Inflammatory macrophage treated with lipopolysaccharide for 4 hours (primary cell): ENCODE results near the gene GALNT14.

ENCODE experiments used
- DNase-seq: peaks from one replicate; pipeline ENCODE4 v3.0.0-alpha.2; 2020

Gene GALNT14

GRCh38 chr2:31083234-31083993 lies 54.8 kb downstream of the GALNT14 start:
- DNase-seq, result no peak

GRCh38 chr2:31082002-31082401 lies 56.2 kb downstream of the GALNT14 start:
- DNase-seq, result no peak

- DNase-seq, result no peak
Observed at GRCh38 chr2:31081492-31081891, 56.7 kb downstream of the GALNT14 start.

GRCh38 chr2:31080361-31080760 lies 57.9 kb downstream of the GALNT14 start:
- DNase-seq, result no peak

- no peak for DNase-seq
Observed at GRCh38 chr2:31079665-31080064, 58.6 kb downstream of the GALNT14 start.

- no peak for DNase-seq
Observed at GRCh38 chr2:31078579-31079105, 59.6 kb downstream of the GALNT14 start.

- no peak for DNase-seq
Observed at GRCh38 chr2:31078011-31078410, 60.2 kb downstream of the GALNT14 start.

GRCh38 chr2:31075941-31076590 lies 62.2 kb downstream of the GALNT14 start:
- no peak for DNase-seq

GRCh38 chr2:31075431-31075830 lies 62.8 kb downstream of the GALNT14 start:
- no peak for DNase-seq

- DNase-seq, result no peak
Observed at GRCh38 chr2:31071741-31072140, 66.5 kb downstream of the GALNT14 start.

GRCh38 chr2:31070339-31071125 lies 67.7 kb downstream of the GALNT14 start:
- no peak for DNase-seq

- no peak for DNase-seq
Observed at GRCh38 chr2:31069643-31070325, 68.5 kb downstream of the GALNT14 start.

GRCh38 chr2:31067259-31067658 lies 71.0 kb downstream of the GALNT14 start:
- DNase-seq, result no peak

GRCh38 chr2:31066551-31066950 lies 71.7 kb downstream of the GALNT14 start:
- no peak for DNase-seq

GRCh38 chr2:31066086-31066485 lies 72.2 kb downstream of the GALNT14 start:
- no peak for DNase-seq

- no peak for DNase-seq
Observed at GRCh38 chr2:31065356-31065755, 72.9 kb downstream of the GALNT14 start.

GRCh38 chr2:31060397-31060796 lies 77.8 kb downstream of the GALNT14 start:
- no peak for DNase-seq

- no peak for DNase-seq
Observed at GRCh38 chr2:31058096-31059035, 79.9 kb downstream of the GALNT14 start.

- no peak for DNase-seq
Observed at GRCh38 chr2:31057691-31058090, 80.5 kb downstream of the GALNT14 start.

GRCh38 chr2:31055938-31056337 lies 82.3 kb downstream of the GALNT14 start:
- DNase-seq, result no peak

GRCh38 chr2:31054842-31055388 lies 83.3 kb downstream of the GALNT14 start:
- DNase-seq, result no peak
